Measurements from ENCODE around the gene KCNE5.
"Not testable (repeated sequence)": the region's sequence is repeated elsewhere in the genome, so short reads cannot be mapped to it uniquely, and the experiment has no call there.

Gene KCNE5

GRCh38 chrX:109601486-109601885 is 23.5 kb downstream of the KCNE5 start:
- no peak for DNase-seq

DNA sequence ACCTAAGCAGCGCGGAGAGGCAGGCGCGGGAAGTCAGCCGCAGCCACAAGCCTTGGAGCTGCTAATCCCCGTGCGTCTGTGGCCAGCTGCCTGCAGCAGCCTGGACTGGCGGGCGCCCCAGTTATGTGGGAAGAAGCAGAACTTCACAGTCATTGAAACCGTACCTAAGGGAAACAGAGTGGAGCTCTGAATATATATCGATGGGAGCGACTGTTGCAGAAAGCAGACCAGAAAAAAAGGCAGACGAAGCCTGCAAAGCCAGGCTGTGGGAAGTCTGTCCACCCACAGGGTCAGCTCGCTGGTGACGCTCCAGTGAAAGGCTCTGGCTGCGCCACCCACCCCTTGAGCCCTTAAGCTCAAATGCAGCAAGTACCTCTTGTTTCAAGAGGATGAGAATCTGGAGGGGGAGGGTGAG is 24.7 kb downstream of the KCNE5 start:
- peak; percentile 70 for DNase-seq

GRCh38 chrX:109596015-109596414 is 29.0 kb downstream of the KCNE5 start:
- no peak for DNase-seq

GRCh38 chrX:109590176-109590575 is 34.8 kb downstream of the KCNE5 start:
- no peak for DNase-seq

DNA sequence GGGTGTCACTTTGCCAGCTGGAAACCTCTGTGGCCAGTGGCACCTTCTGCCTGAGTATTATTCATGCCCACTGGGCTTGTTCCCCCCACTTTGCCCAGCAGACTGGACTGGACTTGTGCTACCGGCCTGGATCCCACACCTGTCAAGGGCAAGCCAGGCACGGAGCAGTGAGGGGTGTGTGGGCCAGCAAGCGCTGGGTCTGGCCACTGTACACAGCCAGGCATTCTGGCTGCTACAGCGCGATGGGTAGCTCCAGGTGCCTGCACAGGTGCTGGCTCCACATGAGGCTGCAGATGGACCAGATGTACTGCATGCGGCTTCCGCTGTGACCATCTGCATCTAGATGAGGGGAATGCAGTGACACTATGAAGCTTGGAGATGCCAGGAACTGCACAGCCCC is 39.5 kb downstream of the KCNE5 start:
- DNase-seq = no peak

- DNase-seq = no peak
Observed at GRCh38 chrX:109578916-109579315, 46.1 kb downstream of the KCNE5 start.

DNA sequence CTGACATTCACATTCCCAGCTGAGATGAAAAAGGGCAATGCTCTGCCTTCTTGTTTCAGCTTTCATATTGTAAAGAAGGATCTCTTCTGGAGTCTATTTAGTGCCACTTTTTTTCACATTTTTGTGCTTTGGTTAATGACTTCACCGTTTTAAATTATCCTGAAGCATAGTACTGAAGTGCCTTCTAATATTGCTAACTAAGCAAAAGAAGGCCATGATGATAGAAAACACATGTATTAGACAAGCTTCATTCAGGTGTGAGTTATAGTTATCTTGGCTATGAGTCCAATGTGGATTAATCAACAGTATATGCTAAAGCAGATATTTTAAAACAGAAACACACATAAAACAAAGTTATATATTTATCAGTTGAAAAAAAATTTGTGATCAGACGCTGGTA is 47.9 kb downstream of the KCNE5 start:
- DNase-seq = no peak

DNA sequence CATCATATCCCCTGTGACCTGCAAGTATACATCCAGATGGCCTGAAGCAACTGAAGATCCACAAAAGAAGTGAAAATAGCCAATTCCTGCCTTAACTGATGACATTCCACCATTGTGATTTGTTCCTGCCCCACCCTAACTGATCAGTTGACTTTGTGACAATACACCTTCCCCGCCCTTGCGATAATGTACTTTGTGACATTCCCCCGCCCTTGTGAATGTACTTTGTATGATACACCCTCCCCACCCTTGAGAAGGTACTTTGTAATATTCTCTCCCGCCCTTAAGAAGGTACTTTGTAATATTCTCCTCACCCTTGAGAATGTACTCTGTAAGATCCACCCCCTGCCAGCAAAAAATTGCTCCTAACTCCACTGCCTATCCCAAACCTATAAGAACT is 48.9 kb downstream of the KCNE5 start:
- DNase-seq = not testable (repeated sequence)
